ENCODE results near the gene SREBF1.
"Not testable (repeated sequence)": the region's sequence is repeated elsewhere in the genome, so short reads cannot be mapped to it uniquely, and the experiment has no call there.

GRCh38 chr17:17808200-17808599 lies 28.6 kb downstream of the SREBF1 start:
- TF ChIP-seq CTCF (conservative IDR thresholded peaks at IDR 0.05; ENCODE audit: low read depth in 2 of 2); POLR2AphosphoS5 (IDR thresholded peaks at IDR 0.05; ENCODE audit: low read depth): not testable (repeated sequence)
